HCT116 (cell line): Measurements from ENCODE around the gene NANOS2. TPM values are rescaled to one million over a fixed set of nuclear protein-coding genes. Genes with fewer than 3 reads are reported as not detected.
"Not testable (repeated sequence)": the region's sequence is repeated elsewhere in the genome, so short reads cannot be mapped to it uniquely, and the experiment has no call there.

Source experiments
- ATAC-seq: fragments of 200-7000 bp; cut with Tn5 transposase; 2 replicates; pipeline ENCODE4 v1.9.1; 2020; ENCODE audit warnings: mild to moderate bottlenecking, moderate library complexity
- BruUV-seq: library from RNA; stranded (reverse); fragments of 400-500 nt; replicated peaks from 2 replicates; lab custom pipeline; 2021; lab: Mats Ljungman, UMichigan
- CTCF ChIA-PET: fragments of 300-600 bp; sonication (Branson Sonifier 250); formaldehyde crosslinking; loops from one replicate; lab custom pipeline; 2021; ENCODE audit warnings: antibody characterized with exemption; lab: Charles Lee
- POLR2A ChIA-PET: fragments of 300-600, 350-600 bp; sonication (Branson Sonifier 250); formaldehyde crosslinking; loops from one replicate; lab custom pipeline; 2021; ENCODE audit warnings: antibody characterized with exemption; lab: Charles Lee
- RAD21 ChIA-PET, 2 experiments: fragments of 300-600 bp; sonication (Branson Sonifier 250); formaldehyde crosslinking; loops; one replicate each; lab custom pipeline; 2023; ENCODE audit warnings: low total read pairs in 2 of 2; ENCODE audit not compliant: uncharacterized antibody in 2 of 2, unreplicated experiment in 2 of 2, low non-redundant PET in 1 of 2; lab: Charles Lee
- DNase-seq: peaks from one replicate; pipeline ENCODE4 v3.0.0-alpha.2; 2010; ENCODE audit warnings: low read depth, low spot score
- H2AFZ ChIP-seq: fragments of 200-600 bp; shearing (Covaris generic), sonication (generic); 2 replicates; pipeline ENCODE4 v1.6.1; 2017; ENCODE audit warnings: low read depth, mixed run types, mixed read lengths, antibody characterized with exemption, low read length; ENCODE audit not compliant: poor library complexity, severe bottlenecking
- H3K27ac ChIP-seq: 2 replicates; pipeline ENCODE4 v1.5.1; 2012; ENCODE audit warnings: low read depth, low read length
- H3K27me3 ChIP-seq: fragments of 200-600 bp; sonication (generic); 2 replicates; pipeline ENCODE4 v1.6.1; 2016; ENCODE audit warnings: mixed run types, low read length, mixed read lengths; ENCODE audit not compliant: insufficient read depth
- H3K36me3 ChIP-seq, 2 experiments: fragments of 200-500 bp in 1 of 2; fragments of 200-600 bp in 1 of 2; sonication (Bioruptor generic) in 1 of 2; sonication (generic) in 1 of 2; 2 replicates each; pipeline versions ENCODE4 v1.5.1 to v1.6.1; 2014 to 2016; ENCODE audit warnings: low read length in 2 of 2, inconsistent platforms in 1 of 2, mixed read lengths in 1 of 2, mixed run types in 1 of 2; ENCODE audit not compliant: insufficient read depth in 2 of 2, control insufficient read depth in 1 of 2
- H3K4me1 ChIP-seq, 2 experiments: fragments of 200-600 bp in 1 of 2; sonication (generic) in 1 of 2; 2 replicates each; pipeline versions ENCODE4 v1.5.1 to v1.6.1; 2012 to 2017; ENCODE audit warnings: low read length in 2 of 2, inconsistent platforms in 1 of 2, mild to moderate bottlenecking in 1 of 2, mixed read lengths in 1 of 2, mixed run types in 1 of 2, moderate library complexity in 1 of 2; ENCODE audit not compliant: insufficient read depth in 2 of 2, control insufficient read depth in 1 of 2
- H3K4me2 ChIP-seq: fragments of 200-600 bp; sonication (generic); 2 replicates; pipeline ENCODE4 v1.6.1; 2017; ENCODE audit warnings: mixed run types, low read length, mixed read lengths
- H3K4me3 ChIP-seq, 2 experiments: fragments of 200-600 bp in 1 of 2; sonication (generic) in 1 of 2; replicated peaks in 1 of 2; 2 replicates each; pipeline ENCODE4 v1.5.1; 2011 to 2016; ENCODE audit warnings: low read length in 2 of 2, control low read depth in 1 of 2, low read depth in 1 of 2, mild to moderate bottlenecking in 1 of 2, mixed read lengths in 1 of 2, mixed run types in 1 of 2
- H3K79me2 ChIP-seq: fragments of 200-600 bp; sonication (generic); 2 replicates; pipeline ENCODE4 v1.6.1; 2017; ENCODE audit warnings: mild to moderate bottlenecking, mixed run types, low read length, moderate library complexity, mixed read lengths; ENCODE audit not compliant: insufficient read depth
- H3K9ac ChIP-seq: fragments of 200-600 bp; sonication (generic); 2 replicates; pipeline ENCODE4 v1.6.1; 2016; ENCODE audit warnings: low read length, mixed read lengths
- H3K9me2 ChIP-seq: fragments of 200-600 bp; sonication (generic), shearing (Covaris generic); 2 replicates; pipeline ENCODE4 v1.6.1; 2017; ENCODE audit warnings: mixed run types, mild to moderate bottlenecking, moderate library complexity; ENCODE audit not compliant: insufficient read depth
- H3K9me3 ChIP-seq, 2 experiments: fragments of 200-500 bp in 1 of 2; fragments of 200-600 bp in 1 of 2; sonication (Bioruptor generic) in 1 of 2; sonication (generic) in 1 of 2; 2 replicates each; pipeline ENCODE4 v1.6.1; 2014 to 2017; ENCODE audit warnings: low read length in 2 of 2, mixed read lengths in 2 of 2, inconsistent platforms in 1 of 2, low read depth in 1 of 2, mild to moderate bottlenecking in 1 of 2, mixed run types in 1 of 2, moderate library complexity in 1 of 2; ENCODE audit not compliant: control insufficient read depth in 1 of 2, insufficient read depth in 1 of 2
- H4K20me1 ChIP-seq: fragments of 200-600 bp; sonication (generic), shearing (Covaris generic); 2 replicates; pipeline ENCODE4 v1.6.1; 2017; ENCODE audit warnings: mixed run types, mild to moderate bottlenecking, moderate library complexity; ENCODE audit not compliant: insufficient read depth
- CBX3 ChIP-seq: IDR thresholded peaks from 2 replicates; pipeline ENCODE4 v1.6.1; 2012; ENCODE audit warnings: low read depth
- CTCF ChIP-seq, 3 experiments: fragments of 200-600 bp in 1 of 3; sonication (generic) in 1 of 3; IDR thresholded peaks in 2 of 3; conservative IDR thresholded peaks in 1 of 3; 2 replicates each; pipeline ENCODE4 v1.5.1; 2012 to 2017; ENCODE audit warnings: low read depth in 2 of 3, low read length in 2 of 3, antibody characterized with exemption in 1 of 3, borderline replicate concordance in 1 of 3, control low read depth in 1 of 3, mild to moderate bottlenecking in 1 of 3, mixed read lengths in 1 of 3, mixed run types in 1 of 3, moderate library complexity in 1 of 3; ENCODE audit not compliant: insufficient read depth in 1 of 3
- EGR1 ChIP-seq: IDR thresholded peaks from 2 replicates; pipeline ENCODE4 v1.6.1; 2012; ENCODE audit warnings: low read depth
- ELF1 ChIP-seq: IDR thresholded peaks from 2 replicates; pipeline ENCODE4 v1.6.1; 2012; ENCODE audit warnings: low read depth, borderline replicate concordance
- EZH2 ChIP-seq: fragments of 200-600 bp; sonication (generic); IDR thresholded peaks from 2 replicates; pipeline ENCODE4 v1.6.1; 2017; ENCODE audit warnings: antibody characterized with exemption, mixed run types
- FOSL1 ChIP-seq: IDR thresholded peaks from 2 replicates; pipeline ENCODE4 v1.6.1; 2012; ENCODE audit warnings: low read depth
- POLR2A ChIP-seq: IDR thresholded peaks from 2 replicates; pipeline ENCODE4 v1.7.0; 2011; ENCODE audit warnings: borderline replicate concordance; ENCODE audit not compliant: insufficient read depth, insufficient read length; ENCODE audit errors: extremely low read depth
- POLR2AphosphoS5 ChIP-seq: IDR thresholded peaks from 2 replicates; pipeline ENCODE4 v1.6.1; 2011; ENCODE audit warnings: mild to moderate bottlenecking, low read depth, low read length, moderate library complexity
- RAD21 ChIP-seq: IDR thresholded peaks from 2 replicates; pipeline ENCODE4 v1.6.1; 2012; ENCODE audit warnings: low read depth, mild to moderate bottlenecking
- SIN3A ChIP-seq: IDR thresholded peaks from 2 replicates; pipeline ENCODE4 v1.6.1; 2012; ENCODE audit warnings: low read depth
- SP1 ChIP-seq: IDR thresholded peaks from 2 replicates; pipeline ENCODE4 v1.6.1; 2012; ENCODE audit warnings: low read depth
- YY1 ChIP-seq: IDR thresholded peaks from 2 replicates; pipeline ENCODE4 v1.6.1; 2011; ENCODE audit warnings: low read length, low read depth, moderate library complexity, mild to moderate bottlenecking; ENCODE audit not compliant: insufficient replicate concordance; ENCODE audit errors: extremely low read depth
- ZBTB33 ChIP-seq: IDR thresholded peaks from 2 replicates; pipeline ENCODE4 v1.6.1; 2011; ENCODE audit warnings: mild to moderate bottlenecking, low read length, moderate library complexity; ENCODE audit not compliant: insufficient replicate concordance; ENCODE audit errors: extremely low read depth
- ZFX ChIP-seq: fragments of 450-650 bp; IDR thresholded peaks from 2 replicates; pipeline ENCODE4 v1.6.1; 2017
- intact Hi-C: fragments of 100-400 bp; cut with micrococcal nuclease; formaldehyde crosslinking; loops from 2 replicates; pipeline ENCODE4 v1.10.0; 2022
- total RNA-seq: library from RNA; stranded (reverse); gene quantifications from one replicate; pipeline ENCODE4 v1.2.1, GENCODE V29; 2021; ENCODE audit not compliant: unreplicated experiment
- TF ChIP-seq, protein P1 (sequence below): IDR thresholded peaks from 2 replicates; pipeline ENCODE4 v1.6.1; 2012

The NANOS2 gene
- total RNA-seq, 1 experiment from 2014 or later: not detected

GRCh38 chr19:45867241-45867640 is 47.3 kb downstream of the NANOS2 start:
- intact Hi-C loops, H3K9ac ChIP-seq, BruUV-seq, H3K4me2 ChIP-seq, POLR2A ChIA-PET, CTCF ChIA-PET, H3K4me3 ChIP-seq, ATAC-seq, H3K27me3 ChIP-seq, H4K20me1 ChIP-seq, H3K36me3 ChIP-seq, H3K9me3 ChIP-seq, H2AFZ ChIP-seq, RAD21 ChIA-PET, H3K79me2 ChIP-seq, H3K27ac ChIP-seq, DNase-seq, H3K9me2 ChIP-seq: not testable (repeated sequence)
- peaks cover 3 to 32% of the 10 kb centered on the region in 2 experiments; a peak in 3 of 4 replicates for H3K4me1 ChIP-seq

GRCh38 chr19:45866400-45867176 is 48.0 kb downstream of the NANOS2 start:
- H3K4me3 ChIP-seq: no peak overlapping the region
- no peaks in the 10 kb centered on the region for H3K9me2 ChIP-seq
- no peaks in the 10 kb centered on the region for H4K20me1 ChIP-seq
- intact Hi-C loops: no loop called here
- H3K27me3 ChIP-seq: no peaks in the 10 kb centered on the region
- H3K27ac ChIP-seq: no peak overlapping the region
- no peak for TF ChIP-seq ZBTB33
- TF ChIP-seq SIN3A: no peak
- no peak for TF ChIP-seq CBX3
- no peak for TF ChIP-seq POLR2AphosphoS5
- TF ChIP-seq FOSL1: no peak
- TF ChIP-seq, protein P1, sequence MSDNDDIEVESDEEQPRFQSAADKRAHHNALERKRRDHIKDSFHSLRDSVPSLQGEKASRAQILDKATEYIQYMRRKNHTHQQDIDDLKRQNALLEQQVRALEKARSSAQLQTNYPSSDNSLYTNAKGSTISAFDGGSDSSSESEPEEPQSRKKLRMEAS: no peak
- TF ChIP-seq ZFX: no peak
- no peak for TF ChIP-seq ELF1
- no peak for TF ChIP-seq CTCF (IDR thresholded peaks at IDR 0.05 in 2 of 3, conservative IDR thresholded peaks at IDR 0.05 in 1 of 3; ENCODE audit: borderline replicate concordance in 1 of 3, insufficient read depth in 1 of 3, low read depth in 2 of 3, low read length in 2 of 3)
- no peak for TF ChIP-seq SP1
- no peak for TF ChIP-seq YY1
- no peak for TF ChIP-seq EGR1
- TF ChIP-seq EZH2: no peak
- no peak for TF ChIP-seq RAD21
- TF ChIP-seq POLR2A: no peak
- TF ChIP-seq, all 23 proteins: peak for 0
- Histone ChIP-seq H3K4me1 (peaks cover 6 to 36% of the 10 kb centered on the region in 2 experiments; a peak in 3 of 4 replicates), H2AFZ (no peak overlapping the region), H3K79me2 (peaks cover 13% of the 10 kb centered on the region), H3K4me2 (no peak overlapping the region), H3K36me3 (no peaks in the 10 kb centered on the region), H3K9ac (no peak overlapping the region), H3K9me3 (no peaks in the 10 kb centered on the region)
- ChIA-PET CTCF (interaction anchor here (2.4 kb wide), 1 partner anchor 162 kb away, joined by 5 read pairs; no protein-coding TSS in a partner anchor), RAD21 (no interaction called here), POLR2A (no interaction called here)
- ATAC-seq (no peak), DNase-seq (no peak)
- BruUV-seq: no TSS peak
